ENCODE results near the gene PSAP. TPM values are rescaled to one million over a fixed set of nuclear protein-coding genes. Genes with fewer than 3 reads are reported as not detected.

The PSAP gene
- total RNA-seq, 1 donor from 2014 or later: 117 TPM

DNA sequence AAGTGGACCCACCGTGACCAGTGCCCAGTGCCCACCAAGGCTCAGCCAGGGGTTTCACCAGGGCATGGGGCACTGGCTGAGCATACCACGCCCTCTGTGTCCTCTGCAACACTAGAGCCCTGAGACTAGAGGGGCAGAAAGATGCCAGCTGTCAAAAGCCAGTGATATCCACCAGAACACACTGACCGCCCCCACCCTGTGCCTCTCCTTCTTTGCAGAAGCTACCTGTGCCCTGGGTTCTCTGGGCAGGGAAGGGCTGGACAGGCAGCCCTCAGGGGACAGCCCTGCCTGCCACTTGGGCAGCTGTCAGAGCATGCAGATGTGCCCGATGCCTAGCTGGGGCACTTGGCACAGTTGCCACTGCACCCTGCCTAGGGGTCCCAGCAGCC is 78.2 kb downstream of the PSAP start:
- Mint-ChIP-seq H3K27ac (peak overlapping the region; percentile 90), H3K4me1 (ENCODE audit: low read depth) (peaks cover 75% of the 10 kb centered on the region), H3K9me3 (peaks cover 3% of the 10 kb centered on the region), H3K27me3 (ENCODE audit: insufficient read depth) (no peaks in the 10 kb centered on the region), H3K4me3 (peak overlapping the region; percentile 84), H3K36me3 (ENCODE audit: low read depth) (peaks cover 17% of the 10 kb centered on the region)
- no peak for DNase-seq (ENCODE audit: low spot score)
- intact Hi-C loops (cut with micrococcal nuclease): loop anchor here (1.0 to 10.0 kb wide), 8 partner anchors 16 to 389 kb away; partner anchors contain the start of genes PSAP and SPOCK2

GRCh38 chr10:71771821-71772617 is 79.0 kb downstream of the PSAP start:
- intact Hi-C loops (cut with micrococcal nuclease): loop anchor here (2.0 to 10.0 kb wide), 3 partner anchors 15 to 313 kb away; partner anchors contain the start of gene SPOCK2
- peaks cover 21% of the 10 kb centered on the region for H3K36me3 Mint-ChIP-seq (ENCODE audit: low read depth)
- H3K27ac Mint-ChIP-seq: peak overlapping the region; percentile 90
- H3K4me3 Mint-ChIP-seq: peak overlapping the region; percentile 84
- peaks cover 82% of the 10 kb centered on the region for H3K4me1 Mint-ChIP-seq (ENCODE audit: low read depth)
- no peak for DNase-seq (ENCODE audit: low spot score)
- no peaks in the 10 kb centered on the region for H3K27me3 Mint-ChIP-seq (ENCODE audit: insufficient read depth)
- H3K9me3 Mint-ChIP-seq: no peaks in the 10 kb centered on the region

DNA sequence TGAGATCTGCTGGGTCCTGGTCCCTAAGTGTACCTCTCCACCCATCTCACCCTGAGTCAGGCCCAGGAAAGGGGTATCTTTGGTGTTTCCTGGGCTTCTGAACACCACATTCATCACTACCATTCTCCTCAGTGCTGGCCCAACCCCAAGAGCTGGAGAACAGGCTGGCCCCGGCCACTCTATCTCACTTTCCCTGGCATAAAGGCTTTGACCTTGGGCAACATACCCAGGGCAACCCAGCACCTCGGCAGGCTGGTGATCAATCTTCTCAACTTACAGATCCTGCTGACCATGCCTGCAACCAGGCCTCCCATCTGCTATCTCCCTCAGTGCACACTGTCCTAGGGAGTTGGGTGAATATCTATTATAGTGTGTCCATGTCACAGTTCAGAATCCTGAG is 79.8 kb downstream of the PSAP start:
- Mint-ChIP-seq H3K27me3 (ENCODE audit: insufficient read depth) (no peaks in the 10 kb centered on the region), H3K4me1 (ENCODE audit: low read depth) (peaks cover 84% of the 10 kb centered on the region), H3K27ac (peak overlapping the region; percentile 90), H3K4me3 (peak overlapping the region; percentile 84), H3K9me3 (no peaks in the 10 kb centered on the region), H3K36me3 (ENCODE audit: low read depth) (peaks cover 28% of the 10 kb centered on the region)
- DNase-seq (ENCODE audit: low spot score): no peak
- intact Hi-C loops (cut with micrococcal nuclease): loop anchor here (5.0 to 10.0 kb wide), 2 partner anchors 59 to 314 kb away; partner anchors contain the start of gene SPOCK2

- no peak for DNase-seq (ENCODE audit: low spot score)
- Mint-ChIP-seq H3K4me3 (peak overlapping the region; percentile 84), H3K4me1 (ENCODE audit: low read depth) (peaks cover 83% of the 10 kb centered on the region), H3K9me3 (no peaks in the 10 kb centered on the region), H3K27me3 (ENCODE audit: insufficient read depth) (no peaks in the 10 kb centered on the region), H3K36me3 (ENCODE audit: low read depth) (peaks cover 30% of the 10 kb centered on the region), H3K27ac (peak overlapping the region; percentile 90)
- intact Hi-C loops (cut with micrococcal nuclease): loop anchor here (5.0 to 10.0 kb wide), 2 partner anchors 58 to 314 kb away; partner anchors contain the start of gene SPOCK2
Observed at GRCh38 chr10:71770789-71771188, 80.3 kb downstream of the PSAP start.

DNA sequence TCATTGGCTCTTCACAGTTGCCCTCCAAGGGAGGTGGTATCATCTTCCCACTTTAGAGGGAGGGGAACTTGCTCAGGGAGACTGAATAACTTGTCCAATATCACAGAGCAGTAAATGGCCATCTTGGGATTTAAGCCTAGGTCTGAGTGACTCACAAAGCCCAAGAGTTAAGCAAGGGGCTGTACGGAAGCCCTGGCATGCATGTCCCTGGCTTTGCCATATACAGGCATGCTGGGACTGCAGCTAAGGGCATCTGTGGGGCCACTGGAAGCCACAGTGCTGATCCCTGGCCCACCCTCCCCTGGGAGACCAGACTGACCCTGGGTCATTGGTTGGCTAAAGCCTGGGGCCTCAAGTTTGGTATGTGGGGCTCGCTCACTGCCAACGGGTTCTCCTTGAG is 80.8 kb downstream of the PSAP start:
- Mint-ChIP-seq H3K4me1 (ENCODE audit: low read depth) (peaks cover 83% of the 10 kb centered on the region), H3K9me3 (no peaks in the 10 kb centered on the region), H3K27me3 (ENCODE audit: insufficient read depth) (no peaks in the 10 kb centered on the region), H3K36me3 (ENCODE audit: low read depth) (peaks cover 34% of the 10 kb centered on the region), H3K4me3 (peak overlapping the region; percentile 84), H3K27ac (peak overlapping the region; percentile 90)
- DNase-seq (ENCODE audit: low spot score): no peak
- intact Hi-C loops (cut with micrococcal nuclease): loop anchor here (5.0 to 10.0 kb wide), 2 partner anchors 58 to 315 kb away; partner anchors contain the start of gene SPOCK2

DNA sequence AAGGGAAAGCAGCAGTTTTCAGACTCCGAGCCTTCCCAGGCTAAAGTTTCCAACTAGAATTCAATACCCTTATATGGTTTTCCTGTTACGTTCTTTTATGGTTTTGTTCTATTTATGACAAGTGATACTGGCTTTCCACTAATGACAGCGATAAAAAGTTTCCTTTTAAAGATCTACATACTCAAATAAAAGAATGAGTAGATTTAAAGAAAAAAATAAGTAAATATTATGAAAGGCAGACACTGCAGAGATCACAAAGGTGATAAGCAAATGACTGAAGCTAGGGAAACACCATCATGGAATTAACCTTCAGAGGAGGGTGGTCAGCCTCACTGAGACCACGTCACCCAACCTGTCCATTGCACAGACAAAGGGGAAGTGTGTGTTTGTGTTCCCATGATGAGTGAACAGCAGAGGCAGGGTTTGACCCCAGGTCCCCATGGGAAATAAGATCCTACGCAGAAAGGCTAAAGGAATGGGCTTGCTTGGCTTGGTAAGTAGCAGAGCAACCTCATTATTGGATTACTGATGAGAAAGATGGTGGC is 81.7 kb downstream of the PSAP start:
- H3K4me1 Mint-ChIP-seq (ENCODE audit: low read depth): peaks cover 80% of the 10 kb centered on the region
- no peaks in the 10 kb centered on the region for H3K9me3 Mint-ChIP-seq
- DNase-seq (ENCODE audit: low spot score): no peak
- H3K36me3 Mint-ChIP-seq (ENCODE audit: low read depth): peaks cover 36% of the 10 kb centered on the region
- H3K27ac Mint-ChIP-seq: peak overlapping the region; percentile 90
- intact Hi-C loops (cut with micrococcal nuclease): loop anchor here (1.0 kb wide), 6 partner anchors 21 to 450 kb away; partner anchors contain the start of gene SLC29A3
- peak overlapping the region; percentile 84 for H3K4me3 Mint-ChIP-seq
- H3K27me3 Mint-ChIP-seq (ENCODE audit: insufficient read depth): no peaks in the 10 kb centered on the region

GRCh38 chr10:71767420-71768035 is 83.5 kb downstream of the PSAP start:
- no peaks in the 10 kb centered on the region for H3K9me3 Mint-ChIP-seq
- DNase-seq (ENCODE audit: low spot score): no peak
- H3K27ac Mint-ChIP-seq: peak overlapping the region; percentile 90
- intact Hi-C loops (cut with micrococcal nuclease): loop anchor here (1.0 to 2.0 kb wide), 2 partner anchors 10 to 445 kb away; no protein-coding TSS in a partner anchor
- H3K36me3 Mint-ChIP-seq (ENCODE audit: low read depth): peaks cover 43% of the 10 kb centered on the region
- peaks cover 82% of the 10 kb centered on the region for H3K4me1 Mint-ChIP-seq (ENCODE audit: low read depth)
- H3K27me3 Mint-ChIP-seq (ENCODE audit: insufficient read depth): no peaks in the 10 kb centered on the region
- H3K4me3 Mint-ChIP-seq: peak overlapping the region; percentile 69

- no peak for DNase-seq (ENCODE audit: low spot score)
- H3K4me3 Mint-ChIP-seq: peak overlapping the region; percentile 69
- no peaks in the 10 kb centered on the region for H3K27me3 Mint-ChIP-seq (ENCODE audit: insufficient read depth)
- peaks cover 81% of the 10 kb centered on the region for H3K4me1 Mint-ChIP-seq (ENCODE audit: low read depth)
- peak overlapping the region; percentile 80 for H3K27ac Mint-ChIP-seq
- H3K36me3 Mint-ChIP-seq (ENCODE audit: low read depth): peaks cover 43% of the 10 kb centered on the region
- no peaks in the 10 kb centered on the region for H3K9me3 Mint-ChIP-seq
- intact Hi-C loops (cut with micrococcal nuclease): loop anchor here (2.0 kb wide), 1 partner anchor 446 kb away; no protein-coding TSS in a partner anchor
Observed at GRCh38 chr10:71766717-71767419, 84.2 kb downstream of the PSAP start.

Other genes starting within 250 kb of the PSAP start
- gene C10orf105, start 131.5 kb downstream of the PSAP start, total RNA-seq: 0.18 and 0.32 TPM in 2 replicates
- gene VSIR, start 77.7 kb downstream of the PSAP start, total RNA-seq: 114 and 115 TPM in 2 replicates
- 0.16 and 0.22 TPM in 2 replicates for gene CHST3, start 113.1 kb upstream of the PSAP start, total RNA-seq
- 139 and 142 TPM in 2 replicates for gene SPOCK2, start 237.3 kb upstream of the PSAP start, total RNA-seq